Smooth muscle cell of the brain vasculature (primary cell): Measurements from ENCODE around the gene NUP153.
A peak's percentile ranks its signal among the peaks of the same experiment; 100 is the strongest.
"Not testable (repeated sequence)": the region's sequence is repeated elsewhere in the genome, so short reads cannot be mapped to it uniquely, and the experiment has no call there.

ENCODE experiments used
- DNase-seq: peaks from one replicate; pipeline ENCODE4 v3.0.0-alpha.2; 2012; ENCODE audit warnings: low read depth, low spot score

Gene NUP153

DNA sequence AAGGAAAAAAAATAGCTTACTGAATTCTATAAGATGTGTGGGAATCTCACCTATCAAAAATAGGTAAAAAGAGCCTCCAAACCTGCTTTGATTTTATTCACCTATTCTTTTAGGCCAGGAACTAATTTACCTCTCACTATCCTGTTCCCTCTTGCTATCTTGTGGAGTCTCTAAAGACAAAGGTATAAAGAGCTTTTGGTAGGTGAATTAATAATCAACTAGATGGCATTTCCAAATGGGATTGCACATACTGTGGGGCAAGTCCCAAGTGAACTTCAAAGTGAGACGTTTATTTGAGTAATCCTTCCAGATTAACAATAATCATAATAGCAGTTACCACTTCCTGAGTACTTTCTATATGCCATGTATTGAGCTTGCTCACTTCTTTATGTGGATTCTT is 103.8 kb downstream of the NUP153 start:
- DNase-seq = no peak

DNA sequence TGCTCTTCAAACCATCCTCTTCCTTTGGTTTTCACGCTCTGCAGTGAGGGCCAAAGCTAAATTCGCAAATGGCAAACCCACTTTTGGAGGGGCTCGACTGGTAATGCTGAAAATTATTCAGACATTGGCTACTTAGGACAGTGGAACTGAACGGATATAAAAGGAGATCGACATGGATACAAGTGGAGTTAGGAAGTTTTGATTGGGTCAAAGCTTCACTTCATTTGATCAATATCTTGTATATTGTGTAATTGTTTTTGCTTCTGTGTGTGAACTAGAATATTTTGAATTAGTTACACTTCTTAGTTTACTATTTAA is 105.4 kb downstream of the NUP153 start:
- DNase-seq = no peak

DNA sequence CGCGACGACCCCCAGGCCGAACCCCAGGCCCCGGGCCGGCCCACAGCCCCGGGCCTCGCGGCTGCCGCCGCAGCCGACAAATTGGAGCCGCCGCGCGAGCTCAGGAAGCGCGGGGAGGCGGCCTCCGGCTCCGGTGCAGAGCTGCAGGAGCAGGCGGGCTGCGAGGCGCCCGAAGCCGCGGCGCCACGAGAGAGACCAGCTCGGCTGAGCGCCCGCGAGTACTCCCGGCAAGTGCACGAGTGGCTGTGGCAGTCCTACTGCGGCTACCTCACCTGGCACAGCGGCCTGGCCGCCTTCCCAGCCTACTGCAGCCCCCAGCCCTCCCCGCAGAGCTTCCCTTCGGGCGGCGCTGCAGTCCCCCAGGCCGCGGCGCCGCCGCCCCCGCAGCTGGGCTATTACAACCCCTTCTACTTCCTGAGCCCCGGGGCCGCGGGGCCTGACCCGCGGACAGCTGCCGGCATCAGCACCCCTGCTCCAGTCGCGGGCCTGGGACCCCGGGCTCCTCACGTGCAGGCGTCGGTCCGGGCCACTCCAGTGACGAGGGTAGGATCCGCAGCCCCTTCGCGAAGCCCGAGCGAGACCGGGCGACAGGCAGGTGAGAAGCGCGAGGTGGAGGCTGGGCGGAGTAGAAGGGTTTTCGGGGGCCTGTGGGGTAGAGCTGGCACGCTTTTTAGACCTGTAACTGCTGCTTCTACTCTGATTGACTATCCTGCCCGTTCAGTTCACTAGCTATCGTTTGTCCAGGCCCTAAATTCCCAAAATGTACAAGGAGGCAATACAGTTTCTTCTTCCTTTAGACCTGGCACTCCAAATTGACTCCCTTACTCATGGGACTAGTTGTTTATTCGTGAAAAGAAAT is 106.0 kb downstream of the NUP153 start:
- no peak for DNase-seq

DNA sequence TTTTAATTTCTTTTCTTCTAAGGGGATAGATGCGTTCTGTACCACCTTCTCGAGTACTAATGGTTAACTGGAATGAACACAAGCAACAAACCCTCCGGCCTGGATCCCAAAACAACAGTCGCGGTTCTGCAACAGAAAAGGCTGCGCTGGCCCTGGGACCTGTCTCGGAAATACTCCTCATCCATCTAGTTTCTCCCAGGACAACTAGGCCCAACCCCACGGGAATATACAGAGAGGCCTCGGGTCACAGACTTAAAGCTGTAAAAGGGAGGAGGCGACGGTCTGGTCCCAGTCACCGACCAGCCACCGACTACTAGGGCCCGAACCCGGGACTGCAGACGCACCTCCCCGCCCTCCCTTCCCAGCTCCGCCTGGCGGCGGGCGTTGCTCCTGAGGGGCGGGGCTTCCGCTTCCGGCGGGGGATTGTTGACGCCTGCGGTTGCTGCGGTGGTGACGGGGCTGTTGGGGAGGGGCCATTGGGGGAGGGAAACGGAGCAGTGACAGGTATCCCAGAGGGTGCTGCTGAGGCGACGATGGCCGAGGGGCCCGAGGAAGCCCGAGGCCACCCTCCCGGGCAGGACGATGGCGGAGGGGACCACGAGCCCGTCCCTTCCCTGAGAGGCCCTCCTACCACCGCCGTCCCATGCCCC is 106.7 kb downstream of the NUP153 start, which contains the start of gene FAM8A1:
Gene FAM8A1, plus strand, starts transcription at position 426 of the 650 bp plus-strand sequence. Its CDS starts 108 bp downstream, at position 534.
- peak; percentile 59 for DNase-seq

DNA sequence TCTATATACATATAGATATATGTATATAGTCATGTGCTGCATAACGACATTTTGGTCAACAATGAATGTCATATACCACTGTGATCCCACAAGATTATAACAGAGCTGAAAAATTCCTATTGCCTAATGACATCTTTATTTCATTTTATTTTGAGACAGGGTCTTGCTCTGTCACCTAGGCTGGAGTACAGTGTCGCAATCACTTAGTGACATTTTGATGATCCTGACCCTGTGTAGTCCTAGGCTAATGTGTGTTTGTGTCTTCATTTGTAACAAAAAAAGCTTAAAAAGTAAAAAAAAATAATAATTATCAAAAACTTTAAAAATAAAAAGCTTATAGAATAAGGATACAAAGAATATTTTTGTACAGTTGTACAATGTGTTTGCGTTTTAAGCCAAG is 110.6 kb downstream of the NUP153 start:
- DNase-seq = no peak

DNA sequence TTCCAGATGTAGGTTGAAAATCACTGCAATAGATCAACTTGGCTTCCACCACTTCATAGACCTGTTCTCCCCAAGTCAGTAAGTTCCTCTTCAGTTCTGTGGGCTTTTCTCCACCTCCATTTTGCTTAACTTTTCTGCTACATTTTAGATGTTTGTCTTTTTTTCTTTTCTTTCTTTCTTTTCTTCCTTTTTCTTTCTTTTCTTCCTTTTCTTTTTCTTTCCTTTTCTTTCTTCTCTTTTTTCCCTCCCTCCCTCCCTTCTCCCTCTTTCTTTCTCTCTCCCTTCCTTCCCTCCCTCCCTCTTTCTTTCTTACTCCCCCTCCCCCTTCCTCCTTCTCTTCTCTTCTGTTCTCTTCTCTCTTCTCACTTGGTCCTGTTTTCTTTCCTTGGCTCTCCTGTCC is 113.5 kb downstream of the NUP153 start:
- no peak for DNase-seq

DNA sequence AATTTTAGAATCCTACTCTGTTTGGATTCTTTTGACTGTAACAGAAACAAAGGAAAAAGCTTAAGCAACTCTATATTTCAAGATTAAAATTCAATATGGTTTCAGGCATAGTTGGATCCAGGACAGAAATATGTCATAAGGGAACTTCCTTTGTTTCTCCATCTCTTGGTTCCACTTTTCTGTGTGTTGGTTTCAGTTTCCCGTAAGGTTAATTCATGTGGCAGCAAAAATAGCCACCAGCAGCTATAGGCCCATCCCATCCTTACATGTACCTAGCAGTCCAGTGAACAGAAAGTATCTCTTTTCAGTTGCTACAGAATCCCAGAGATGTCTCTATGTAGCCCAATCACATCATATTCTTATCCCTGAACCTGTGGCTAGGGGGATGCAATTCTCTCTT is 115.4 kb downstream of the NUP153 start:
- DNase-seq = no peak

DNA sequence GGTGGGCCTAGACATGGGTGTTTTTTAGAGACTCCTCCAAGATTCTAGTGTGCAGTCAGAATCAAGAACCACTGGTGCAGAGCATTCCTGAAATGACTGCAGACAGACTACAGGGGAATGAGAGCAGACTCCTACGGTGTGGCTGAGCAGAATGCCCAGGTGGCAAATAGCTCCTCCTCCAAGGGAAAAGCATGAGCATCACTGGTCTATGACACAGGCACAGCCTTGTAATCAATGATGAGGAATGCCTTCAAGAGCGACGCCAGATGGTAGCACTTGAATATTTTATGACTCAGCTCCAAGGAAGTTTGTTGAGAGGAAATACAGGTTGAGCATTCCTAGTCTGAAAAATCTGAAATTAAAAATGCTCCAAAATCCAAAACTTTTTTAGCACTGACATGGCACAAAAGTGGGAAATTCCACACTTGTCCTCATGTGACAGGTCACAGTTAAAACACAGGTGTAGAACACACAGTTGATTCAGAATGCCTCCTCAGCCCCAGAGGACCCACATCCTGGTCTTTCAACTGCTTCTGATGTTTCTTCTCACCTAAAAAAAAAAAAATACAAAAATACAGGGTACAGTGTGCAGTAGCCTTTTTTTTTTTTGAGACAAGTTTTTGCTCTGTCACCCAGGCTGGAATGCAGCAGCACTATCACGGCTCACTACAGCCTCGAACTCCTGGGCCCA is 117.2 kb downstream of the NUP153 start:
- no peak for DNase-seq

DNA sequence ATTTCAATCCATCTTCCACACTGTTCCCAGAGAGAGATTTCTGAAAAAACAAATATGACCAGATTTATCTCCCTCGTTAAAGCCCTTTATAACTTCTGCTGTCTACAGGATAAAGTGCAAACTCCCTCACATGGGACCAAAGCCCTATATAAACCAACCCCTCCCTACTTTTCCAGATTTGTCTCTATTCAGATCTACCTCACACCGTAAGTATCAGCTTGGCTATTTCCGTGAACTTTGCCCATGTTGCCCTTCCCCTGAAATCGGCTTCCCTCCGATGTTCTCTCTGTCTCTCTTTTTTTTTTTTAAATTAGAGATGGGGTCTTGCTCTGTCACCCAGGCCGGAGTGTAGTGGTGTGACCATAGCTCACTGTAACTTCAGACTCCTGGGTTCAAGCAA is 118.7 kb downstream of the NUP153 start:
- DNase-seq = no peak

DNA sequence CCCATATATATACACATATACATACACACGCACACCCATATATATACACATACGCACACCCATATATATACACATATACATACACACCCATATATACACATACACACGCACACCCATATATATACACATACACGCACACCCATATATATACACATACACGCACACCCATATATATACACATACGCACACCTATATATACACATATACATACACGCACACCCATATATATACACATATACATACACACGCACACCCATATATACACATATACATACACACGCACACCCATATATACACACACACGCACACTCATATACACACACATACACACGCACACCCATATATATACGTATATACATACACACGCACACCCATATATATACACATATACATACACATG is 120.1 kb downstream of the NUP153 start:
- DNase-seq = not testable (repeated sequence)

DNA sequence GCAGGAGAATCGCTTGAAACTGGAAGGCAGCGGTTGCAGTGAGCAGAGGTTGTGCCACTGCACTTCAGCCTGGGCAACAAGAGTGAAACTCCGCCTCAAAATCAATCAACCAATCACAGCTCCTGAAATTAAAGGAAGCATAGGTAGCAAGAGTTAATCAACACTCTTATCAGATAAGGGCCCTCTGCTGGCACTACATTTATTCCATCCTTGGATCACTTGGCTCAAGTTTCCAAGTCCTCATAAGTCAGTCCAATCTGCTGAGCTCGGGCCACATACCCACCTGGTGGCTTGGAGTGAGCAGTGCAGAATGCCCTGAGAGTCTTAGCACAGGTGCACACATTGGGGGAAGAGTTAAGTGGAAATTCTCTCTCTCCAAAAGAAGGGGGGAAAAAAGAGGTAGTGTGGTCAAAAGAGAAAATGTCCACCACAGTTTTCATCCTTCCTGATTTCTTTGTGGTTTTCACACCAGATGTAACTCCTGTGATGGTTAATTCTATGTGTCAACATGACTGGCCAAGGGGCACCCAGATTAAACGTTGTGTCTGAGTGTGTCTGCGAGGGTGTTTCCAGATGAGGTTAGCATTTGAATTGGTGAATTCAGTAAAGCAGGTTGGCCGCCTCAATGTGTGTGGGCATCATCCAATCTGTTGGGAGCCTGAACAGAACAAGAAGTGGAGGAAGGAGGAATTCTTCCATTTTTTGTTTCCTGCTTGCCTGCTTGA is 120.8 kb downstream of the NUP153 start:
- no peak for DNase-seq

DNA sequence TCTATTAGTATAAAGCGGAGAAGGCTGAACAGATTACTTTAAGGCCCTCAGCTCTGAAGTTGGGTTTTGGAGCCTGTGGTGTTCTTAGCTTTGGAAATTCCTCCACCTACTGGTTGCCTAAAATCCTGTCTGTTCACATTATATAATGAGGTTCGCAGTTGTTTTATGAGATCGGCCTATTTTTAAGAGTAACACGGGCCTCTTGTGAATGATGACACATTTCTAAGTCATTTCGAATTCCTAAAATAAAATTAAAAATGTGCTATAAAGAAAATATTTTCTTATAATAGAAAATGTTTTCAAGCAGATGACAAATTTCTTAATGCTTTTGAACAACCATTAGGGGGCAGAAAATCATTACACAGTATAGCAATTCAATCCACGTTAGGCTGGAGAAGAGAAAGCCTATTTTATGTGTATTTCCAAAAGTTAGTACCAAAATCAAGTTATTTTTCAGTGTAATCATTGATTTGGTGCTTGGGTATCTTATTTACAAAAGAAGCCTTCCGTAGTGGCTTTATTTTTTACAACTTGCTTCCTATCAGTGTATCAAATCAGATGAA is 122.4 kb downstream of the NUP153 start:
- peak; percentile 63 for DNase-seq

DNA sequence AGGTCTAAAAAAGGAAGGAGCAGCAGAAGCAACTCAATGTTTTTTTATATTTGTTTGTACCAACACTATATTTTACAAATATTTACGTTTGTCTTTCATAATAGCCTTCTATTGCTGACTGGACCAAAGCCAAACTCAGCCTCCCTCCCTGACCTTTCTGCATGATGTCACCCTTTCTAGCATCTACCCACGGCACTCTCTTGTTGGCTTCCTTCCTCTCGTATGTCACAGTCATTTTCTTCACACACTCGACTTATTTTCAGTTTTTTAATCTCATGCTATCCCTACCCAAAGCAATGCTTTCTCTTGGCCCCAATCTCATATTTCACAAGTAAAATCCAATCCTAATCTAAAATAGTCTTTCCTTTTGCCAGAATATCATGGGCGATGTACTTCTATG is 122.9 kb downstream of the NUP153 start:
- DNase-seq = no peak

DNA sequence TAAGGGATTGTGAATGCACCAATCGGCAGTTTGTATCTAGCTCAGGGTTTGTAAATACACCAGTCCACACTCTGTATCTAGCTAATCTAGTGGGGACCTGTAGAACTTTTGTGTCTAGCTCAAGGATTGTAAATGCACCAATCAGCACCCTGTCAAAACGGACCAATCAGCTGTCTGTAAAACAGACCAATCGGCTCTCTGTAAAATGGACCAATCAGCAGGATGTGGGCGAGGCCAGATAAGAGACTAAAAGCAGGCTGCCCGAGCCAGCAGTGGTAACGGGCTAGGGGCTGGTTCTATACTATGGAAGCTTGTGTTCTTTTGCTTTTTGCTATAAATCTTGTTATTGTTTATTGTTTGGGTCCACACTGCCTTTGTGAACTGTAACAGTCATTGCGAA is 125.4 kb downstream of the NUP153 start:
- not testable (repeated sequence) for DNase-seq

DNA sequence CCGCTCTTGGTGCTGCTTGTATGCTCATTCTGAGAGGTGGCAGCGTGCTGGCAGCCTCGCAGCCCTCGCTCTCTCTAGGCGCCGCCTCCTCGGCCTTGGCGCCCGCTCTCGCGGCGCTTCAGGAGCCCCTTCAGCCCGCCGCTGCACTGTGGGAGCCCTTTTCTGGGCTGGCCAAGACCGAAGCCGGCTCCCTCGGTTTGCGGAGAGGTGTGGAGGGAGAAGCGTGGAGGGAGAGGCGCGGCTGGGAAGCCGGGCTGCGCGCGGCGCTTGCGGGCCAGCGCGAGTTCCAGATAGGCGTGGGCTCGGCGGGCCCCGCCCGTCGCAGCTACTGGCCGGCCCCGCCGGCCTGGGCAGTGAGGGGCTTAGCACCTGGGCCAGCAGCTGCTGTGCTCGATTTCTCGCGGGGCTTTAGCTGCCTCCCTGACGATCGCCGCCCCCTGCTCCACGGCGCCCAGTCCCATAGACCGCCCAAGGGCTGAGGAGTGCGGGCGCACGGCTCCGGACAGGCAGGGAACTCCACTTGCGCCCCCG is 126.1 kb downstream of the NUP153 start:
- DNase-seq = no peak

DNA sequence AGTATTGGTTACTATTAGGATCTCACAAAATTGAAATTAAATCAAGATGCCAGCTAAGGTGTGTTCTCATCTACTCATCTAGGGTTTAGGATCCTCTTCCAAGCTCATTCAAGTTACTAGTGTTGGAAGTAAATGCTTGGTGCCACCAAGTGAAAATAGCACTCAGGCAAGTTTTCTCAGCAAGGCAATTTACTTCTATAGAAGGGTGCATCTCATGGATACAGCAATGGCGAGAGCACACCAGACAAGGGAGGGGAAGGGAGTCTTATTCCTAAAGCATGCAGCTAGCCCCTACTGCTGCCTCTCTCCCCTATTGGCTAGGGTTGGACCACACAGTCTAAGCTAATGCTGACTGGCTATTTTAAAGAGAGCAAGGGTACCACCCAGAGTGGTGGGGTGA is 129.7 kb downstream of the NUP153 start:
- DNase-seq = no peak

DNA sequence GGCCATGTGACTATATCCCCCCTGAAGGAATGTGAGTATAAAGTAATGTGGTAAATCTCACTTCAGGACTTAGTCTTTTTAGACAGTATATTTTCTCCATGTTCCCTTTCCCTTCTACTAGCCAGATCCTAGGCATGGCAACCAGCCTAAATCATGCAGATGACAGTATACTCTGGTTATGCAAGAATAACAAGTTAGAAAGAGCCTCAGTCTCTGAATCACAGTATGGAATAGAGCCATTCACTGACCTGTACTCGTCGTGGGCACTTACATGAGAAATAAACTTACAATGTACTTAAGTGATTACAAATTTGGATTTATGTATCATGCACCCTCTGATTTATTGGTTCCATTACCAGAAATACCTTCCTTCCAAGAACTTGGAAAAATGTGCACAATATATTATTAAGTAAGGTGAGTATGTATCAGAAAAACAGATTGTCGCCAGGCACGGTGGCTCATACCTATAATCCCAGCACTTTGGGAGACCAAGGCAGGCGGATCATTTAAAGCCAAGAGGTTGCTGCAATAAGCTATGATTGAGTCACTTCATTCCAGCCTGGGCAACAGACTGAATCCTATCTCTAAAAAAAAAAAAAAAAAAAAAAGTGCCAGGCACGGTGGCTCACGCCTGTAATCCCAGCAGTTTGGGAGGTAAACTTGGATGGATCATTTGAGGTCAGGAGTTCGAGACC is 131.7 kb downstream of the NUP153 start:
- DNase-seq = no peak

DNA sequence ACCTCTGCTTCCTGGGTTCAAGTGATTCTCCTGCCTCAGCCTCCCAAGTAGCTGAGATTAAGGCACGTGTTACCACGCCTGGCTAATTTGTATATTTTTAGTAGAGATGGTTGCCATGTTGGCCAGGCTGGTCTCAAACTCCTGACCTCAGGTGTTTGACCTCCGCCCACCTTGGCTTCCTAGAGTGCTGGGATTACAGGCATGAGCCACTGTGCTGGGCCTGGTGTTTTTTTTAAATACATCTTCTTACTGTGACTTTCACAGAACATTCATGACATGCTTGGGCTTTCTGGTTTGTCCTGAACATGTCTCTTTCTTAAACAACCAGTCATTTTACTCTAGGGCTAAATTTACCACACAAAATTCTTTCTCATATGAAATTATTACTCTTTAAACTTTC is 141.3 kb downstream of the NUP153 start:
- DNase-seq = no peak
